ENCODE results near the gene EBF3.

EBF3 gene

DNA sequence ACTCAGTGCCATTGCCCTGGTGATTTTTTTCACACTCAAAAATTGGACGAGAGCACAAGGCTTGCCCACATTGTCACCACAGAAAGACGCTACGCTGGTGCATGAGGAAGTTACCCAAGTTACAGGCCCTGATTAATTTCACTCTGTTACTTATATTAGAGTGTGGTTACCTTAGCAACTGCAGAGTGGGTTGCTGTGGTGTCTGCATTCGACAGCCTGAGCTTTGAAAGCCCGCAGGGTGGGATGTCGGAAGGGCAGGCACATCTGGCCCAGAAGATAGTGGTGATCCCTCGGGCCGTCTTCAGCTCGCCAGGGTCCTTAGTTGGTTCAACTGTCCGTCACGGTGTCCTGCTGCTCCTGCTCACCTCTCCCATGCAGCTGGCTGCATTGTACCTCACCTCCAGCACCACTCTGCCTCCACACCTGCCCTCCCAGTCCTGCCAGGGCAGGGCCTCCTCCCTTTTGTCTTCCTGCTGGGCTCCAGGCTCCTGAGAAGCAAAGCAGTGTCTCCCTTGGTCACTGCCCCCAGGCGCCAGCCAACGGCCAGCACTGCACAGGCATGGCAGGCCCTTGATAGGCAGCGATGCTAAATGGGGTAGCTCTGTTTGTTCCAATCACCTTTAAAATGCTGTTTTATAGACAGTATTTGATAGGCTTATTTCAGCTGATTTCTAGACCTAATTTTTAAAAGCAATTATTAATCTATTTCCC lies 167.2 kb downstream of the EBF3 start:
- DNase-seq (ENCODE audit: insufficient read length, low spot score): no peak
- TF ChIP-seq, protein P1, sequence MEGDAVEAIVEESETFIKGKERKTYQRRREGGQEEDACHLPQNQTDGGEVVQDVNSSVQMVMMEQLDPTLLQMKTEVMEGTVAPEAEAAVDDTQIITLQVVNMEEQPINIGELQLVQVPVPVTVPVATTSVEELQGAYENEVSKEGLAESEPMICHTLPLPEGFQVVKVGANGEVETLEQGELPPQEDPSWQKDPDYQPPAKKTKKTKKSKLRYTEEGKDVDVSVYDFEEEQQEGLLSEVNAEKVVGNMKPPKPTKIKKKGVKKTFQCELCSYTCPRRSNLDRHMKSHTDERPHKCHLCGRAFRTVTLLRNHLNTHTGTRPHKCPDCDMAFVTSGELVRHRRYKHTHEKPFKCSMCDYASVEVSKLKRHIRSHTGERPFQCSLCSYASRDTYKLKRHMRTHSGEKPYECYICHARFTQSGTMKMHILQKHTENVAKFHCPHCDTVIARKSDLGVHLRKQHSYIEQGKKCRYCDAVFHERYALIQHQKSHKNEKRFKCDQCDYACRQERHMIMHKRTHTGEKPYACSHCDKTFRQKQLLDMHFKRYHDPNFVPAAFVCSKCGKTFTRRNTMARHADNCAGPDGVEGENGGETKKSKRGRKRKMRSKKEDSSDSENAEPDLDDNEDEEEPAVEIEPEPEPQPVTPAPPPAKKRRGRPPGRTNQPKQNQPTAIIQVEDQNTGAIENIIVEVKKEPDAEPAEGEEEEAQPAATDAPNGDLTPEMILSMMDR (IDR thresholded peaks at IDR 0.05; ENCODE audit: insufficient read depth, missing control alignments): no peak
- FAIRE-seq: no peak

DNA sequence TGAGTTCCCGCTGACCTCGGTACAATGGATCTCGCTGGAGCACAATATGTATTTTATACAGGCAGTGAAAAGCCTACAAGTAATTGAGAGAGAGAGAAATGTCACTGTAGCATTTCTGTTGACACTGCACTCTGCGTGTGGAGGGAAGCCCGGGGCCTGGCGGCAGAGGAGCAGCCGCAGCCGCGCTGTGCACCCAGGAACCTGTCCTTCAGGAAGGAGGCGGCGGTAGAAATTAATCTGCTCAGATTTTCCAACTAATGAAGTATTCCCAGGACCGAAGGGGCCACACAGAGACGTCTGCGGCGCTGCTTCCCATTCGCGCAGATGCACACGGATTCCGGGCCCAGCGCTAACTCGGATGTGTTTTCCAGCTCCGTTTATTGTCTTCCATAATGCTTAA lies 170.1 kb downstream of the EBF3 start:
- FAIRE-seq (no peak), DNase-seq (ENCODE audit: insufficient read length, low spot score) (no peak)
- TF ChIP-seq, protein P1 (IDR thresholded peaks at IDR 0.05; ENCODE audit: insufficient read depth, missing control alignments): no peak

DNA sequence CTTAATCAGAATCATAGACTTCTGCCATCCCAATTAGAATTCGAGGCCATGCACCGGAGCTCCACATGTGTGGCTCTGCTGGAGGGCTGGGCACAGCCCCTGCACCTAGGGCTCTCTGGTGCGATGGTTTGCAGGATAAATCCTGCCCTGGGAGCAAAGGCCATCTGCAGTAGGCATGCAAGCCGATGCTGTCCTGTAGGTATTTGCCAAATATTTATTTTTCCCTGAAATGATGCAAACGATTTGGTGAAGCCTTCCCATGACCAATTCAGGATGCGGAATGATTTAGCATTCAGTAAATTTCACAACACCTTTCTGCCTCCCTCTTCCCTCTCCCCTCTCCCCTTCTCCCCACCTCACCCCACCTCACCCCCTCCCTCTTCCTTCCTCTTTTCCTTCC lies 170.6 kb downstream of the EBF3 start:
- TF ChIP-seq, protein P1 (IDR thresholded peaks at IDR 0.05; ENCODE audit: insufficient read depth, missing control alignments): no peak
- FAIRE-seq (no peak), DNase-seq (ENCODE audit: insufficient read length, low spot score) (no peak)

DNA sequence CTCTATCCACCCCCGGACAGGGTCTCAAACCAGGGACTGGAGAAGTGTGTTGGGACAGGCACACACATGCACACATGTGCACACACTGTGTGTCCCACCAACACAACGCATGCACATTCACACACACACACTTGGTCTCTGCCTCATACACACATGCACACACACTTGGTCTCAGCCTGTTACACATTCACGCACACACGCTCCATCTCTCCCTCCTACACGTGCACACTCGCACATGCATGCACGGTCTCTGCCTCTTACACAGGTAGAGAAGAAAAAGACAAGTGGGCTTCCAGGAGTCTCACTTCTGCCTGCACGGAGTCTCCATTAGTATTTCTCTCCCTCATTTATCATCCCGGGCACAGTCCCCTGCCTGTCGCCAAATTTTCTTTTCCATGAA lies 171.2 kb downstream of the EBF3 start:
- FAIRE-seq (no peak), DNase-seq (ENCODE audit: insufficient read length, low spot score) (no peak)
- TF ChIP-seq, protein P1 (IDR thresholded peaks at IDR 0.05; ENCODE audit: insufficient read depth, missing control alignments): no peak

DNA sequence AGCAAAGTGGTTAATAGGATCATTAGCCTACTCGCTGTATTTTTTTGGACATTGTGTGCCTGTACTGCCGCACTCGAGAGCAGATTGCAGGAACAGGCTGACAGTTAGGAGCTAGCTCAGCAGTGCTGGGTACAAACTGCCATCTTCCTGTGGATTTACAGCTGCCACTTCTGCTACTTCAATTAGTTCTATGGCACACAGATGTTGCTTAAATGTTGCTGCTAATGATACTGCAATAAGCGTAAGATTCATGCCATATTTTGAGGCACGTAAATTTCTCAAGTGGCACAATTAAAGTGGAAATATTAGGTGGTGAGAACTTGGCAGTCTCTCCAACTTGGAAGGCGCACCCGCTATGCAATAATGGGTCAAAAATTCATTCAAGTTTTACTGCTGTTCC lies 171.9 kb downstream of the EBF3 start:
- no peak for DNase-seq (ENCODE audit: insufficient read length, low spot score)
- TF ChIP-seq, protein P1 (IDR thresholded peaks at IDR 0.05; ENCODE audit: insufficient read depth, missing control alignments): no peak
- FAIRE-seq: no peak

DNA sequence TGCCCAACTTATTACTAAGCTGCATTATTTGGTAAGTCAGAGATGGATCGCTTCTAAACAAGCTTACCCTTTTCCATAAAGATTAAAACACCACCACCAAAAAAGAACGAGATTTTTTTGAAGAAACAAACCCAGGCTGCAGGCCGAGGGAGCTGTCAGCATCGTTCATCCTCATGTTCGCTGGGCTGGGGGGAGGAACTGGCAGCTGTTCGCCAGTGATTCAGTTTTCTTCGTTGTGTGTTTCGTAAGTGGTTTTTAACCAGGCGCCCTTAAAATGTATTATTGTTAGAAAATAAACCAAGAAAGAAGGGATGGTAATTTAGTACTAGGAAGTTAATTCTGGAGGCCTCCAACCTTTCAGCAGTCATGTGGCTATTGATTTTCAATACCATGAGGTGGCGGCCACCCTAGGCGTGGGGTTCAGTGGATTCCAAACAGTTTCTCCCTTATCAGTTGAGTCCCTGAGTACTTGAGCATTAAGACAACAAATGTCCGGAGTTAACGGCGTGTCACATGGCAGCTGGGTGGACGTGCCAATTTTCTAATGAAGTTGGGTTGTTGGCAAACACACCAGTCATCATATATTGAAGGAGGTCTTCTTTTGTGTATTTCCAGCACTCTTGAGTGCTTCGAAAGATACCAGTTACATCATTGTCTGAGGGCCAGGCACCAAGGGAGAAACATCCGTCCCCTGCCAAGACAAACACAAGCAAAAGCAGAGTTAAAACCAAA lies 173.2 kb downstream of the EBF3 start:
- TF ChIP-seq, protein P1 (IDR thresholded peaks at IDR 0.05; ENCODE audit: insufficient read depth, missing control alignments): no peak
- DNase-seq (ENCODE audit: insufficient read length, low spot score): no peak
- no peak for FAIRE-seq

DNA sequence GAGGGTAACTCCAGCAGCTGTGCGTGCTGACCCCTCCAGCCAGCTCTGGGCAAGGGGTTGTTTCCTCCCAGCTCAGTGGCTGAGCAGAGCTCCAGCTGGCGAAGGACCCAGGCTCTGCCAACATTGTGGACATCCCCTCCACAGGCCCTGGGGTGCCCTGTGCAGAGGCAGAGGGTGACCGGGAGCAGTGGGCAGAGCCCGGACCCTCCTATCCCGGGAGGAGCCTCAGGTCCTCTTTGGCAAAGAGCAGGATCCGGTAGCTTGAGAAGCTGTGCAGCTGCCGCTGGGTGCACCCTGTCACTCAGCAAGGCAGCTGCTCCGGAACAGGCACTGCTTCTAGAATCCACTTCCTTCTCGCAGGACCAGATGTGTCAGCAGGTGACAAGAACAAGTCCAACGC lies 175.9 kb downstream of the EBF3 start:
- DNase-seq (ENCODE audit: insufficient read length, low spot score): no peak

More for the DNA sequence above, 175.9 kb downstream of the EBF3 start:
- TF ChIP-seq, protein P1 (IDR thresholded peaks at IDR 0.05; ENCODE audit: insufficient read depth, missing control alignments): no peak
- no peak for FAIRE-seq

All from D721Med (cell line).